Effector memory CD4-positive, alpha-beta T cell (primary cell): ENCODE results near the gene GRIN2C.
A peak's percentile ranks its signal among the peaks of the same experiment; 100 is the strongest.

ENCODE experiments used
- DNase-seq, 3 donors: peaks; one replicate each; pipeline ENCODE4 v3.0.0-alpha.2; 2020
- H3K27ac ChIP-seq: 2 replicates; pipeline ENCODE4 v1.7.0; 2013; ENCODE audit warnings: mild to moderate bottlenecking, low read length, moderate library complexity; ENCODE audit not compliant: insufficient read depth, poor library complexity, severe bottlenecking
- H3K27me3 ChIP-seq: replicated peaks from 2 replicates; pipeline ENCODE4 v1.7.0; 2013; ENCODE audit warnings: mild to moderate bottlenecking, low read length; ENCODE audit not compliant: insufficient read depth, control insufficient read depth, poor library complexity, severe bottlenecking
- H3K36me3 ChIP-seq: 2 replicates; pipeline ENCODE4 v1.7.0; 2013; ENCODE audit warnings: mild to moderate bottlenecking, low read length, moderate library complexity; ENCODE audit not compliant: control insufficient read depth, insufficient read depth
- H3K4me1 ChIP-seq: 2 replicates; pipeline ENCODE4 v1.7.0; 2013; ENCODE audit warnings: low read length, mild to moderate bottlenecking; ENCODE audit not compliant: control insufficient read depth, insufficient read depth, poor library complexity, severe bottlenecking
- H3K4me3 ChIP-seq: 2 replicates; pipeline ENCODE4 v1.7.0; 2013; ENCODE audit warnings: low read length, low read depth, mild to moderate bottlenecking; ENCODE audit not compliant: insufficient read depth, poor library complexity, severe bottlenecking
- H3K9me3 ChIP-seq: 2 replicates; pipeline ENCODE4 v1.7.0; 2013; ENCODE audit warnings: mild to moderate bottlenecking, low read length, moderate library complexity; ENCODE audit not compliant: control insufficient read depth

Gene GRIN2C

DNA sequence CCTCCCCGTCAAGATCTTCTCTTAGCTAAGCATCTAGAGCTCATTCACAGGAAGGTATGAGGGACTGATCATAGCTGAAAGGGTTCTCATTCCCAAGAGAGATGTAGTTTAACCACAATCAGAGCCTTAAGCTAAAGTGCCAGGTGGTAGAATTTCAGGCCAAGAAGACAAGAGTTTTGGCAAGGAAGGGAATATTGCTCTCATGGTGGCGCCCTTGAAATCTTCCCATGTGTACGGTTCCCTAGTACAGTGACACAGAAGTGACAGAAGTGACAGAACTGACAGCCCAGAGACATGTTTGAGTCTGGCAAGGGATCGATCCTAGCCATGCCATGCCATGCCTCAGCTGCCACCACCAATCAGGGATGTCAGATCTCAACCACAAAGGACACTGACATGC lies 2.5 kb downstream of the GRIN2C start:
- H3K4me1 ChIP-seq, result peaks cover 35% of the 10 kb centered on the region
- DNase-seq, result no peak
- H3K27me3 ChIP-seq, result peaks cover 33% of the 10 kb centered on the region
- H3K4me3 ChIP-seq, result no peak overlapping the region
- H3K27ac ChIP-seq, result no peak overlapping the region
- H3K36me3 ChIP-seq, result no peaks in the 10 kb centered on the region
- no peaks in the 10 kb centered on the region for H3K9me3 ChIP-seq

- Histone ChIP-seq H3K36me3 (no peaks in the 10 kb centered on the region), H3K27ac (no peak overlapping the region), H3K4me1 (peaks cover 32% of the 10 kb centered on the region), H3K9me3 (no peaks in the 10 kb centered on the region), H3K4me3 (no peak overlapping the region), H3K27me3 (peaks cover 32% of the 10 kb centered on the region)
- no peak for DNase-seq
Observed at GRCh38 chr17:74856112-74856511, 3.6 kb downstream of the GRIN2C start.

- Histone ChIP-seq H3K27ac (no peak overlapping the region), H3K4me3 (no peak overlapping the region), H3K27me3 (peaks cover 26% of the 10 kb centered on the region), H3K36me3 (no peaks in the 10 kb centered on the region), H3K9me3 (no peaks in the 10 kb centered on the region), H3K4me1 (peaks cover 24% of the 10 kb centered on the region)
- no peak for DNase-seq
Observed at GRCh38 chr17:74855323-74855722, 4.4 kb downstream of the GRIN2C start.

DNA sequence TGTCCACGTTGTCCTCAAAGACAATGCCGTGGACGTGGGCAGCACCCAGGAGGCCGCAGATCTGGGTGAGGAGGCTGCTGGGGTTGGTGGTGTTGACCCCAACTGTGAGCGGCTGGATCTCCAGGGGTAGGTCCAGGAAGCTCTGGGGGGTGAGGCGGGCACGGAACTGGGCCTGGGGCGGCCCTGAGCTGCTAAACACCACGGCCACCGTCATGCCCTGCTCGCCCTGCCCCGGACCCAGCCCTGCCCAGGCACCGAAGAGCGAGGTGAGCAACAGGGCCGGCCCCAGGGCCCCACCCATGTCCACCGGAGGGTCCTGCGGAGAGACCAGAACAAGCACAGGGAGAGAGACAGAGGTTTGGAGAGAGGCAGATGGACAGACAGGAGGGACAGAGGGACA lies 4.9 kb downstream of the GRIN2C start:
- no peaks in the 10 kb centered on the region for H3K9me3 ChIP-seq
- no peak overlapping the region for H3K4me3 ChIP-seq
- no peak for DNase-seq
- no peak overlapping the region for H3K27ac ChIP-seq
- peaks cover 19% of the 10 kb centered on the region for H3K4me1 ChIP-seq
- H3K27me3 ChIP-seq, result peaks cover 21% of the 10 kb centered on the region
- no peaks in the 10 kb centered on the region for H3K36me3 ChIP-seq

- no peak overlapping the region for H3K27ac ChIP-seq
- no peaks in the 10 kb centered on the region for H3K9me3 ChIP-seq
- peaks cover 11% of the 10 kb centered on the region for H3K27me3 ChIP-seq
- DNase-seq, result no peak
- no peaks in the 10 kb centered on the region for H3K36me3 ChIP-seq
- H3K4me1 ChIP-seq, result peaks cover 13% of the 10 kb centered on the region
- H3K4me3 ChIP-seq, result no peak overlapping the region
Observed at GRCh38 chr17:74853669-74854068, 6.0 kb downstream of the GRIN2C start.

GRCh38 chr17:74853048-74853397 lies 6.7 kb downstream of the GRIN2C start:
- DNase-seq, result no peak
- Histone ChIP-seq H3K27me3 (peaks cover 9% of the 10 kb centered on the region), H3K4me3 (peak overlapping the region; percentile 31), H3K27ac (no peak overlapping the region), H3K36me3 (no peaks in the 10 kb centered on the region), H3K9me3 (no peaks in the 10 kb centered on the region), H3K4me1 (peaks cover 13% of the 10 kb centered on the region)

DNA sequence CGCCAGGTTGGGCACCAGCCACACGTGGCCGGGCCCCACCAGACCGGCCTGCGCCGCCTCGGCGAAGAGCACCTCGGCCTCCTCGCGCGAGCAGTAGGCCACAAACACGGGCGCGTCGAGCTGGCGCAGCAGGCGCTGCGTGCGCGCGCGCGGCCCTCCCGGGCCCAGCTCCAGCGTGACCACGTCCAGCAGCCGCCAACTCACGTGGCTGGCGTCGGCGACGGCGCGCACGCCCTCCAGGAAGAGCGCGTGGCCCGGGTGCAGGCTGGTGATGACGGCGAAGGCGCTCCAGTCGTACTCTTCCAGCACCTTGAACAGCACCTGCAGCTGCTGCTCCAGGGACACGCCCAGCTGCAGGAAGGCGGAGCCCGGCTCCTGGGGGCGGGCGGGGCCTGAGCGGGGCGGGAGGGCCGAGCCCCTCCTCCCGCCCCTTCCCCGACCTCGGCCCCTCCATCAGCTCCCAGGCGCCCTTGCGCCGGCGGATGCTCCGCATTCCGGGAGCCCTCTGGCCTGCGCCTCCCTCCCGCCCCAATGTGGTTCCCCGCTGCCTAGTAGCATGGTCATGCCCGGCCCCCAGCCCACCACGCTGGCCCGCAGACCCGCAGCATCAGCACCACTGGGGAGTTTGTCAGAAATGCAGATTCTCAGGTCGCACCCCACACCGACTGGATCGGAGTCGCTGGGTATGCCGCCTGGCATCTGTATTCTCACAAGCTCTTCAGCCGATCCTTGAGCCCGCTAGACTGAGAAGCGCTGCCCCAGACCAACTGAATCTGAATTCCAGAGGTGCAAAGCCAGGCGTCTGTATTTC lies 7.2 kb downstream of the GRIN2C start:
- Histone ChIP-seq H3K27me3 (peaks cover 9% of the 10 kb centered on the region), H3K27ac (no peak overlapping the region), H3K9me3 (no peaks in the 10 kb centered on the region), H3K36me3 (no peaks in the 10 kb centered on the region), H3K4me3 (peak overlapping the region; percentile 31), H3K4me1 (peaks cover 13% of the 10 kb centered on the region)
- peak; percentile 22 to 50 (median 34) for DNase-seq

DNA sequence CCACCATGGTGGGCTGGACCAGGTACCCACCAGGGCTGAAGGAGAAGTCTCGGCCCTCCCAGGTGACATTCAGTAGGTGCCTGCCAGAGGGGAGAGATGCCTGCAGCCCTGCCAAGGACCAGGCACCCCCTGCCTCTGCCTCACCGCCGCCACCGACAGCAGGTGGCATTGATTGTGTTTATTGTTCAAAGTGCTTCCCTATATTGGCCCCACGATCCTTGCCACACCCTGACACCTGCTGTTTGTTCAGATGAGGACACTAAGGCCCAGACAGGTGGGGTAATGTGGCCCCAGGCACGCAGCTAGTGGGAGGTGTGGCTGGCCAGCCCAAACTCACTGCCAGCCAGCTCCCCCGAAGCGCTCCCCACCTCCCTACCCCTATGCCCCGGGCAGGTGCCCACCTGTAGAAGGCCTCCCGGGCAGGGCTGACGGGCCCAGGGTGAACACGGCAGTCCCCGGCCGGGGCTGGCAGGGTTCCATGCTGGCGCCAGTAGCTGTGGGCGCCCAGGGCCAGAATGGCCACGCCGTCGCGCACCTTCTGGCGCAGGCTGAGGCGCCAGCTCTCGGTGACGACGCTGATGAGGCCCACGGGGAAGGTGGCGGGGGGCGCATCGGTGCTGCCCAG lies 8.0 kb downstream of the GRIN2C start:
- peaks cover 13% of the 10 kb centered on the region for H3K4me1 ChIP-seq
- H3K27ac ChIP-seq, result no peak overlapping the region
- H3K9me3 ChIP-seq, result no peaks in the 10 kb centered on the region
- no peaks in the 10 kb centered on the region for H3K36me3 ChIP-seq
- H3K4me3 ChIP-seq, result no peak overlapping the region
- no peak for DNase-seq
- peaks cover 9% of the 10 kb centered on the region for H3K27me3 ChIP-seq

DNA sequence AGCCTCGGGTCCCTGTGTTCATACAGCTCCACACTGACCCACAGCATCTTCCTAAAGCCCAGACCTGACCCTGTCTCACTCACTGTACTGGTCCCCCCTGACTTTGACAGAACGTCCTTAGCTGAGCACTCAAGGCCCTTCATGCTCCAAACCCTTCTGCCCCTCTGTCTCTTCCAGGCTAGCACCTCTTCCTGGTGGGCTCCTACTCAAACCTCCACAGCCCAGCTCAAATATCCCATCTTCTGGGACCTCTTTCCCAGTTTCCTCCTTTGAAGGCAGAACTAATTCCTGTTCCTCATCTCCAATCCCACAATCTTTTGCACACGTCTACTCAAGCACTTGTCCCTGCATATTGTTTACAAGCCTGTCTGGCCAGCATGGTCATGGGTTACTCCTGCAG lies 8.8 kb downstream of the GRIN2C start:
- H3K4me3 ChIP-seq, result no peak overlapping the region
- peaks cover 13% of the 10 kb centered on the region for H3K4me1 ChIP-seq
- no peaks in the 10 kb centered on the region for H3K36me3 ChIP-seq
- no peak for DNase-seq
- peaks cover 9% of the 10 kb centered on the region for H3K27me3 ChIP-seq
- no peak overlapping the region for H3K27ac ChIP-seq
- no peaks in the 10 kb centered on the region for H3K9me3 ChIP-seq

- Histone ChIP-seq H3K36me3 (no peaks in the 10 kb centered on the region), H3K27me3 (peaks cover 9% of the 10 kb centered on the region), H3K27ac (no peak overlapping the region), H3K4me3 (no peak overlapping the region), H3K9me3 (no peaks in the 10 kb centered on the region), H3K4me1 (peaks cover 13% of the 10 kb centered on the region)
- no peak for DNase-seq
Observed at GRCh38 chr17:74850310-74850709, 9.4 kb downstream of the GRIN2C start.
